ENCODE measurements around the gene MX1. TPM values are rescaled to one million over a fixed set of nuclear protein-coding genes. Genes with fewer than 3 reads are reported as not detected.

MX1 gene
- total RNA-seq, 2 experiments from 2014 or later: 82.3 to 86.3 TPM

- no peak overlapping the region for H3K4me3 ChIP-seq (ENCODE audit: low read length)
- no peaks in the 10 kb centered on the region for H3K9me3 ChIP-seq (ENCODE audit: control insufficient read depth in 1 of 2, insufficient read depth in 1 of 2, low read length in 2 of 2)
- intact Hi-C loops (cut with DNase I, micrococcal nuclease): no loop called here
- DNase-seq (no peak), ATAC-seq (ENCODE audit: poor library complexity) (no peak)
- no peaks in the 10 kb centered on the region for H3K4me1 Mint-ChIP-seq (ENCODE audit: low read depth)
- TF ChIP-seq, protein P1, sequence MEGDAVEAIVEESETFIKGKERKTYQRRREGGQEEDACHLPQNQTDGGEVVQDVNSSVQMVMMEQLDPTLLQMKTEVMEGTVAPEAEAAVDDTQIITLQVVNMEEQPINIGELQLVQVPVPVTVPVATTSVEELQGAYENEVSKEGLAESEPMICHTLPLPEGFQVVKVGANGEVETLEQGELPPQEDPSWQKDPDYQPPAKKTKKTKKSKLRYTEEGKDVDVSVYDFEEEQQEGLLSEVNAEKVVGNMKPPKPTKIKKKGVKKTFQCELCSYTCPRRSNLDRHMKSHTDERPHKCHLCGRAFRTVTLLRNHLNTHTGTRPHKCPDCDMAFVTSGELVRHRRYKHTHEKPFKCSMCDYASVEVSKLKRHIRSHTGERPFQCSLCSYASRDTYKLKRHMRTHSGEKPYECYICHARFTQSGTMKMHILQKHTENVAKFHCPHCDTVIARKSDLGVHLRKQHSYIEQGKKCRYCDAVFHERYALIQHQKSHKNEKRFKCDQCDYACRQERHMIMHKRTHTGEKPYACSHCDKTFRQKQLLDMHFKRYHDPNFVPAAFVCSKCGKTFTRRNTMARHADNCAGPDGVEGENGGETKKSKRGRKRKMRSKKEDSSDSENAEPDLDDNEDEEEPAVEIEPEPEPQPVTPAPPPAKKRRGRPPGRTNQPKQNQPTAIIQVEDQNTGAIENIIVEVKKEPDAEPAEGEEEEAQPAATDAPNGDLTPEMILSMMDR (IDR thresholded peaks at IDR 0.05): no peak
- peaks cover 69% of the 10 kb centered on the region for H3K36me3 ChIP-seq (ENCODE audit: insufficient read depth, low read length)
- H3K4me3 Mint-ChIP-seq: no peak overlapping the region
- peaks cover 82% of the 10 kb centered on the region for H3K36me3 Mint-ChIP-seq (ENCODE audit: low read depth)
- no peaks in the 10 kb centered on the region for H3K27me3 ChIP-seq (ENCODE audit: control insufficient read depth in 1 of 2, insufficient read depth in 2 of 2, low read length in 2 of 2)
- ChIA-PET CTCF (no interaction called here), POLR2A (no interaction called here)
- H3K27ac Mint-ChIP-seq: no peak overlapping the region
- H3K9me3 Mint-ChIP-seq: no peaks in the 10 kb centered on the region
- no peaks in the 10 kb centered on the region for H3K4me1 ChIP-seq (ENCODE audit: insufficient read depth, low read length)
- H3K27me3 Mint-ChIP-seq: no peaks in the 10 kb centered on the region
- H3K27ac ChIP-seq (ENCODE audit: low read depth in 1 of 2, low read length in 2 of 2): no peak overlapping the region
These were observed 32.1 kb upstream of the MX1 start for GRCh38 chr21:41393876-41394465.

DNA sequence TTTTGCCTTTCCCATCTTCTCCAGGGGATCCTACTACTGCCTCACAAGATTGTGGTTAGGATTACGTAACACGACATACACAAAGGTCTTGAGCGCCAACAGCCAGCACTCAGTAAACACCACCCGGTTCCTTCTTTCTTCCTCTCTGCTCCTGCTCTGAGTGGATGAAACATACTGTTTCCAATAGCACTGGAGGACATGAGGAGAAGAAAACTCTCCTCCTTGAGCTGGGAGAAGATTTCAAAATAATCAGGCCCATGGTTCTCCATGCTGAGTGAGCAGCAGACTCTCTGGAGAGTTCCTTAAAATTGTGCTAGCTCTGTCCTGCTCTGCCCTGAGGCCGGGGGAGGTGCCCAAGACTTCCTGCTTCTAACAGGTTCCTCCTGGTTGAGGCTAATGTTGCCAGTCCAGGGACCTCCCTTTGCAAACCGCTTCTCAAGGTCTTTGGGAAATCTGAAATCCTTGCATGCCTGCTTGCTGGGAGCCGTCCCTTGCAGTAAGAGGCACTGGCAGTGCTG lies 29.4 kb upstream of the MX1 start:
- H3K4me3 Mint-ChIP-seq: no peak overlapping the region
- H3K36me3 Mint-ChIP-seq (ENCODE audit: low read depth): peaks cover 94% of the 10 kb centered on the region
- H3K36me3 ChIP-seq (ENCODE audit: insufficient read depth, low read length): peaks cover 70% of the 10 kb centered on the region

GRCh38 chr21:41397471-41397891 lies 28.6 kb upstream of the MX1 start:
- Mint-ChIP-seq H3K27ac (no peak overlapping the region), H3K4me1 (ENCODE audit: low read depth) (no peaks in the 10 kb centered on the region), H3K9me3 (no peaks in the 10 kb centered on the region), H3K27me3 (no peaks in the 10 kb centered on the region), H3K4me3 (no peak overlapping the region), H3K36me3 (ENCODE audit: low read depth) (peaks cover 95% of the 10 kb centered on the region)
- DNase-seq (peak in 1 of 14 experiments; percentile 24), ATAC-seq (ENCODE audit: poor library complexity) (no peak)
- Histone ChIP-seq H3K4me1 (ENCODE audit: insufficient read depth, low read length) (no peaks in the 10 kb centered on the region), H3K27me3 (ENCODE audit: control insufficient read depth in 1 of 2, insufficient read depth in 2 of 2, low read length in 2 of 2) (no peaks in the 10 kb centered on the region), H3K9me3 (ENCODE audit: control insufficient read depth in 1 of 2, insufficient read depth in 1 of 2, low read length in 2 of 2) (no peaks in the 10 kb centered on the region), H3K36me3 (ENCODE audit: insufficient read depth, low read length) (peaks cover 71% of the 10 kb centered on the region), H3K4me3 (ENCODE audit: low read length) (no peak overlapping the region), H3K27ac (ENCODE audit: low read depth in 1 of 2, low read length in 2 of 2) (no peak overlapping the region)
- ChIA-PET POLR2A (no interaction called here), CTCF (no interaction called here)
- TF ChIP-seq, protein P1 (IDR thresholded peaks at IDR 0.05): no peak
- intact Hi-C loops (cut with DNase I, micrococcal nuclease): no loop called here

More for the DNA sequence above, 29.4 kb upstream of the MX1 start:
- Histone ChIP-seq H3K9me3 (ENCODE audit: control insufficient read depth in 1 of 2, insufficient read depth in 1 of 2, low read length in 2 of 2) (no peaks in the 10 kb centered on the region), H3K4me3 (ENCODE audit: low read length) (no peak overlapping the region), H3K27me3 (ENCODE audit: control insufficient read depth in 1 of 2, insufficient read depth in 2 of 2, low read length in 2 of 2) (no peaks in the 10 kb centered on the region), H3K4me1 (ENCODE audit: insufficient read depth, low read length) (no peaks in the 10 kb centered on the region), H3K27ac (ENCODE audit: low read depth in 1 of 2, low read length in 2 of 2) (no peak overlapping the region)
- no peaks in the 10 kb centered on the region for H3K4me1 Mint-ChIP-seq (ENCODE audit: low read depth)
- no peaks in the 10 kb centered on the region for H3K9me3 Mint-ChIP-seq
- DNase-seq: peak in 1 of 14 experiments; percentile 15
- no peak for ATAC-seq (ENCODE audit: poor library complexity)
- TF ChIP-seq, protein P1 (IDR thresholded peaks at IDR 0.05): no peak
- peak overlapping the region; percentile 65 for H3K27ac Mint-ChIP-seq
- POLR2A ChIA-PET: no interaction called here
- CTCF ChIA-PET: no interaction called here
- intact Hi-C loops (cut with DNase I, micrococcal nuclease): no loop called here
- H3K27me3 Mint-ChIP-seq: no peaks in the 10 kb centered on the region

Data from CD4-positive, alpha-beta T cell (primary cell).